ENCODE data around the gene SIX4. TPM values are rescaled to one million over a fixed set of nuclear protein-coding genes. Genes with fewer than 3 reads are reported as not detected.
A peak's percentile ranks its signal among the peaks of the same experiment; 100 is the strongest.

Gene SIX4
- total and polyA plus RNA-seq, 2 donors (not counting 1 experiment from before 2014, with no cell fraction given): not detected

GRCh38 chr14:60758885-60759284 lies 34.7 kb upstream of the SIX4 start:
- H3K27me3 ChIP-seq (replicated peaks in 1 of 4; ENCODE audit: control extremely low read depth in 1 of 4, control insufficient read depth in 3 of 4, insufficient read depth in 4 of 4, low read length in 3 of 4): no peaks in the 10 kb centered on the region
- no peaks in the 10 kb centered on the region for H3K9me3 ChIP-seq (ENCODE audit: control extremely low read depth in 1 of 3, control insufficient read depth in 2 of 3, insufficient read depth in 1 of 3, low read length in 2 of 3)
- intact Hi-C loops (cut with micrococcal nuclease): loop anchor here (10.0 kb wide), 1 partner anchor 86 kb away; no protein-coding TSS in a partner anchor
- ChIA-PET CTCF (no interaction called here), POLR2A (no interaction called here)
- WGBS (ENCODE audit: insufficient coverage): no CpG with 5 or more reads among the region's 2 CpGs
- Mint-ChIP-seq H3K27ac (no peak overlapping the region), H3K4me1 (peaks cover 25% of the 10 kb centered on the region), H3K27me3 (no peaks in the 10 kb centered on the region), H3K4me3 (no peak overlapping the region), H3K9me3 (ENCODE audit: insufficient read depth) (no peaks in the 10 kb centered on the region)
- TF ChIP-seq CTCF (IDR thresholded peaks at IDR 0.05) (no peak), EZH2 (IDR thresholded peaks at IDR 0.05; ENCODE audit: borderline replicate concordance, insufficient read depth, low read depth, low read length, poor library complexity, severe bottlenecking) (no peak)
- peaks cover 45% of the 10 kb centered on the region for H4K20me1 ChIP-seq (ENCODE audit: control insufficient read depth, insufficient read depth, low read length, poor library complexity, severe bottlenecking)
- H3K27ac ChIP-seq (ENCODE audit: low read length in 2 of 2): no peak overlapping the region
- H3K4me3 ChIP-seq (ENCODE audit: control extremely low read depth in 1 of 5, extremely low read depth in 1 of 5, insufficient read depth in 1 of 5, low read depth in 2 of 5, low read length in 4 of 5): no peak overlapping the region
- DNase-seq (no peak), ATAC-seq (ENCODE audit: low read depth) (no peak)
- H3K36me3 ChIP-seq (replicated peaks in 1 of 2; ENCODE audit: control extremely low read depth in 1 of 2, control insufficient read depth in 1 of 2, extremely low read depth in 1 of 2, insufficient read depth in 2 of 2, low read length in 1 of 2): no peaks in the 10 kb centered on the region
- H3K79me2 ChIP-seq (ENCODE audit: control insufficient read depth, insufficient read depth, low read length): peaks cover 70% of the 10 kb centered on the region
- peaks cover 17 to 21% of the 10 kb centered on the region in 2 donors for H3K4me1 ChIP-seq (ENCODE audit: control insufficient read depth in 2 of 2, insufficient read depth in 2 of 2, low read length in 2 of 2)
- no peak overlapping the region for H3K9ac ChIP-seq (ENCODE audit: low read length)
- peak overlapping the region; percentile 20 for H3K4me2 ChIP-seq (replicated peaks; ENCODE audit: low read depth, low read length, poor library complexity, severe bottlenecking)
- H2AFZ ChIP-seq (ENCODE audit: insufficient read depth, low read depth, low read length, poor library complexity, severe bottlenecking): no peak overlapping the region

GRCh38 chr14:60757567-60758002 lies 33.4 kb upstream of the SIX4 start:
- Histone ChIP-seq H3K9ac (ENCODE audit: low read length) (no peak overlapping the region), H3K9me3 (ENCODE audit: control extremely low read depth in 1 of 3, control insufficient read depth in 2 of 3, insufficient read depth in 1 of 3, low read length in 2 of 3) (no peaks in the 10 kb centered on the region), H2AFZ (ENCODE audit: insufficient read depth, low read depth, low read length, poor library complexity, severe bottlenecking) (no peak overlapping the region), H3K79me2 (ENCODE audit: control insufficient read depth, insufficient read depth, low read length) (peaks cover 68% of the 10 kb centered on the region), H3K4me1 (ENCODE audit: control insufficient read depth in 2 of 2, insufficient read depth in 2 of 2, low read length in 2 of 2) (peaks cover 28 to 31% of the 10 kb centered on the region in 2 donors), H4K20me1 (ENCODE audit: control insufficient read depth, insufficient read depth, low read length, poor library complexity, severe bottlenecking) (peaks cover 45% of the 10 kb centered on the region), H3K27me3 (replicated peaks in 1 of 4; ENCODE audit: control extremely low read depth in 1 of 4, control insufficient read depth in 3 of 4, insufficient read depth in 4 of 4, low read length in 3 of 4) (no peaks in the 10 kb centered on the region), H3K36me3 (replicated peaks in 1 of 2; ENCODE audit: control extremely low read depth in 1 of 2, control insufficient read depth in 1 of 2, extremely low read depth in 1 of 2, insufficient read depth in 2 of 2, low read length in 1 of 2) (no peaks in the 10 kb centered on the region), H3K4me3 (ENCODE audit: control extremely low read depth in 1 of 5, extremely low read depth in 1 of 5, insufficient read depth in 1 of 5, low read depth in 2 of 5, low read length in 4 of 5) (no peak overlapping the region), H3K27ac (ENCODE audit: low read length in 2 of 2) (no peak overlapping the region), H3K4me2 (replicated peaks; ENCODE audit: low read depth, low read length, poor library complexity, severe bottlenecking) (no peak overlapping the region)
- Mint-ChIP-seq H3K27me3 (no peaks in the 10 kb centered on the region), H3K4me3 (no peak overlapping the region), H3K4me1 (peaks cover 35% of the 10 kb centered on the region), H3K9me3 (ENCODE audit: insufficient read depth) (no peaks in the 10 kb centered on the region), H3K27ac (no peak overlapping the region)
- DNase-seq: no peak
- ChIA-PET POLR2A (no interaction called here), CTCF (interaction anchor here (1.4 kb wide), 1 partner anchor 29 kb away, joined by 4 read pairs; no protein-coding TSS in a partner anchor)
- WGBS (ENCODE audit: insufficient coverage): no CpG with 5 or more reads among the region's 1 CpG
- TF ChIP-seq CTCF (IDR thresholded peaks at IDR 0.05): no peak
- no peak for TF ChIP-seq EZH2 (IDR thresholded peaks at IDR 0.05; ENCODE audit: borderline replicate concordance, insufficient read depth, low read depth, low read length, poor library complexity, severe bottlenecking)
- no peak for ATAC-seq (ENCODE audit: low read depth)
- intact Hi-C loops (cut with micrococcal nuclease): loop anchor here (10.0 kb wide), 1 partner anchor 87 kb away; no protein-coding TSS in a partner anchor

Data from B cell (primary cell).